Liver (tissue), 9 donors: ENCODE results near the gene C10orf67. TPM values are rescaled to one million over a fixed set of nuclear protein-coding genes. Genes with fewer than 3 reads are reported as not detected.

Source experiments
- DNase-seq: peaks from one replicate; pipeline ENCODE4 v3.0.0-alpha.2; 2017; ENCODE audit warnings: low spot score
- H3K27ac ChIP-seq, 2 donors: one replicate each; pipeline ENCODE4 v1.7.0; 2013; ENCODE audit warnings: inconsistent platforms in 2 of 2, low read length in 2 of 2, control low read depth in 1 of 2, low read depth in 1 of 2, mild to moderate bottlenecking in 1 of 2
- H3K27me3 ChIP-seq, 4 donors: one replicate each; pipeline versions ENCODE4 v1.6.1 to v1.7.0; 2013; ENCODE audit warnings: low read length in 3 of 4, inconsistent platforms in 1 of 4, mild to moderate bottlenecking in 1 of 4, moderate library complexity in 1 of 4; ENCODE audit not compliant: control insufficient read depth in 4 of 4, insufficient read depth in 4 of 4
- H3K36me3 ChIP-seq, 4 donors: one replicate each; pipeline versions ENCODE4 v1.6.1 to v1.7.0; 2013; ENCODE audit warnings: low read length in 3 of 4, mild to moderate bottlenecking in 3 of 4, low read depth in 1 of 4, moderate library complexity in 1 of 4; ENCODE audit not compliant: control insufficient read depth in 4 of 4, insufficient read depth in 3 of 4
- H3K4me1 ChIP-seq, 4 donors: one replicate each; pipeline versions ENCODE4 v1.6.1 to v1.7.0; 2013; ENCODE audit warnings: low read length in 3 of 4, mild to moderate bottlenecking in 3 of 4, moderate library complexity in 1 of 4; ENCODE audit not compliant: control insufficient read depth in 4 of 4, insufficient read depth in 4 of 4
- H3K4me3 ChIP-seq, 3 donors: one replicate each; pipeline versions ENCODE4 v1.6.1 to v1.7.0; 2013; ENCODE audit warnings: low read length in 3 of 3, control low read depth in 1 of 3, low read depth in 1 of 3, mild to moderate bottlenecking in 1 of 3
- H3K9ac ChIP-seq, 2 donors: one replicate each; pipeline ENCODE4 v1.7.0; 2013; ENCODE audit warnings: low read length in 2 of 2, mild to moderate bottlenecking in 2 of 2, moderate library complexity in 2 of 2, control low read depth in 1 of 2, low read depth in 1 of 2
- H3K9me3 ChIP-seq, 4 donors: one replicate each; pipeline versions ENCODE4 v1.6.1 to v1.7.0; 2013; ENCODE audit warnings: low read length in 3 of 4; ENCODE audit not compliant: control insufficient read depth in 4 of 4
- EGR1 ChIP-seq, 2 donors: IDR thresholded peaks; 2 replicates each; pipeline ENCODE4 v1.6.1; 2016 to 2018; ENCODE audit warnings: antibody characterized with exemption in 2 of 2, low read depth in 2 of 2
- FOXA1 ChIP-seq: IDR thresholded peaks from 2 replicates; pipeline ENCODE4 v1.6.1; 2016; ENCODE audit warnings: antibody characterized with exemption
- FOXA2 ChIP-seq: IDR thresholded peaks from 2 replicates; pipeline ENCODE4 v1.6.1; 2016; ENCODE audit warnings: antibody characterized with exemption
- GABPA ChIP-seq, 2 donors: IDR thresholded peaks in 1 of 2; conservative IDR thresholded peaks in 1 of 2; 2 replicates each; pipeline ENCODE4 v1.6.1; 2016; ENCODE audit warnings: antibody characterized with exemption in 2 of 2, mild to moderate bottlenecking in 1 of 2, moderate library complexity in 1 of 2
- HNF4A ChIP-seq, 2 donors: conservative IDR thresholded peaks; 2 replicates each; pipeline ENCODE4 v1.6.1; 2016; ENCODE audit warnings: antibody characterized with exemption in 2 of 2, mild to moderate bottlenecking in 2 of 2
- HNF4G ChIP-seq: IDR thresholded peaks from 2 replicates; pipeline ENCODE4 v1.6.1; 2016; ENCODE audit warnings: antibody characterized with exemption
- JUND ChIP-seq, 2 donors: IDR thresholded peaks; 2 replicates each; pipeline ENCODE4 v1.6.1; 2016; ENCODE audit warnings: antibody characterized with exemption in 2 of 2
- NR2F2 ChIP-seq: IDR thresholded peaks from 2 replicates; pipeline ENCODE4 v1.6.1; 2016; ENCODE audit warnings: antibody characterized with exemption
- RAD21 ChIP-seq, 2 donors: IDR thresholded peaks; 2 replicates each; pipeline ENCODE4 v1.6.1; 2016; ENCODE audit warnings: antibody characterized with exemption in 2 of 2, mild to moderate bottlenecking in 2 of 2
- RXRA ChIP-seq, 2 donors: IDR thresholded peaks; 2 replicates each; pipeline ENCODE4 v1.6.1; 2017 to 2018; ENCODE audit warnings: antibody characterized with exemption in 2 of 2, mild to moderate bottlenecking in 1 of 2
- SP1 ChIP-seq: IDR thresholded peaks from 2 replicates; pipeline ENCODE4 v1.6.1; 2018; ENCODE audit warnings: antibody characterized with exemption, mild to moderate bottlenecking
- TAF1 ChIP-seq: conservative IDR thresholded peaks from 2 replicates; pipeline ENCODE4 v1.6.1; 2016; ENCODE audit warnings: antibody characterized with exemption, mild to moderate bottlenecking
- YY1 ChIP-seq: IDR thresholded peaks from 2 replicates; pipeline ENCODE4 v1.6.1; 2016; ENCODE audit warnings: antibody characterized with exemption, mild to moderate bottlenecking
- WGBS: extraction: QIAGEN DNeasy Blood & Tissue Kit; methylation state at CpG from one replicate; pipeline ENCODE4 v1.1.7; 2013; 5-methylcytosine and 5-hydroxymethylcytosine counted together
- polyA plus RNA-seq, 2 donors: library from polyadenylated mRNA; stranded (reverse) in 1 of 2; unstranded in 1 of 2; fragments of 200-250 nt in 1 of 2; fragments of >200 nt in 1 of 2; fragmentation: Nextera tagmentation in 1 of 2; extraction: Ambion mirVana in 1 of 2; gene quantifications; one replicate each; pipeline versions ENCODE4 v1.2.1 to v1.2.3, GENCODE V29; 2013 to 2015
- total RNA-seq, 2 donors: library from RNA; depleted of rRNA; stranded (reverse); fragments of >200 nt; gene quantifications; one replicate each; pipeline ENCODE4 v1.2.3, GENCODE V29; 2014
- TF ChIP-seq, protein P1 (sequence below): IDR thresholded peaks from 2 replicates; pipeline ENCODE4 v1.6.1; 2016; ENCODE audit warnings: antibody characterized with exemption
- TF ChIP-seq, protein P2 (sequence below): IDR thresholded peaks from 2 replicates; pipeline ENCODE4 v1.6.1; 2016; ENCODE audit warnings: antibody characterized with exemption
- TF ChIP-seq, protein P3 (sequence below): IDR thresholded peaks from 2 replicates; pipeline ENCODE4 v1.6.1; 2016; ENCODE audit warnings: antibody characterized with exemption, mild to moderate bottlenecking
- TF ChIP-seq, protein P4 (sequence below): IDR thresholded peaks from 2 replicates; pipeline ENCODE4 v1.6.1; 2016; ENCODE audit warnings: antibody characterized with exemption
- donor health status: healthy.
- donor health status: healthy.
- donor health status: healthy.
- donor health status: healthy.
- donor health status: healthy.

The C10orf67 gene
- total and polyA plus RNA-seq, 4 donors = 0.02 TPM; not detected in 3

DNA sequence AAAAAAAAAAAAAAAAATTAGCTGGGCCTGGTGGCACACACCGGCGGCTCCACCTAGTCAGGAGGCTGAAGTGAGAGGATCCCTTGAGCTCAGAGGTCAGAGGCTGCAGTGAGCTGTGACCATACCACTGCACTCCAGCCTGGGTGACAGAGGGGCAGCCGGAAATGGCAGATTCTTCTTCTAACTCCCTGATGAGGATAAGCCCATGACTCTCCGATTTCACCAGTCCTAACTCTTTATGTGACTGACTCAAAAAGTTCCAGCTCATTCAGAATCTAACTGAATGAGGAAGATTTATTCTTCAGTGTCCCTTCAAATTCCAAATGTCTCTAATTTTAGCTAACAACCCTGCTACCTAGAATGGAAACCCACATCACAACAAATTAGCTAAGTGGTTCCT lies 4.2 kb downstream of the C10orf67 start:
- Histone ChIP-seq H3K27ac (no peak overlapping the region), H3K9ac (no peak overlapping the region), H3K36me3 (no peaks in the 10 kb centered on the region), H3K9me3 (no peaks in the 10 kb centered on the region), H3K4me3 (no peak overlapping the region), H3K27me3 (no peaks in the 10 kb centered on the region), H3K4me1 (peaks cover 2 to 21% (median 13%) of the 10 kb centered on the region in 4 donors)
- TF ChIP-seq TAF1 (no peak), YY1 (no peak), RXRA (IDR thresholded peaks at IDR 0.05) (no peak), GABPA (IDR thresholded peaks at IDR 0.05 in 1 of 2, conservative IDR thresholded peaks at IDR 0.05 in 1 of 2) (no peak), FOXA2 (no peak), EGR1 (IDR thresholded peaks at IDR 0.05; ENCODE audit: low read depth in 2 of 2) (no peak), NR2F2 (no peak), JUND (IDR thresholded peaks at IDR 0.05) (no peak), FOXA1 (no peak), SP1 (no peak), RAD21 (IDR thresholded peaks at IDR 0.05) (no peak)
- TF ChIP-seq, protein P1, sequence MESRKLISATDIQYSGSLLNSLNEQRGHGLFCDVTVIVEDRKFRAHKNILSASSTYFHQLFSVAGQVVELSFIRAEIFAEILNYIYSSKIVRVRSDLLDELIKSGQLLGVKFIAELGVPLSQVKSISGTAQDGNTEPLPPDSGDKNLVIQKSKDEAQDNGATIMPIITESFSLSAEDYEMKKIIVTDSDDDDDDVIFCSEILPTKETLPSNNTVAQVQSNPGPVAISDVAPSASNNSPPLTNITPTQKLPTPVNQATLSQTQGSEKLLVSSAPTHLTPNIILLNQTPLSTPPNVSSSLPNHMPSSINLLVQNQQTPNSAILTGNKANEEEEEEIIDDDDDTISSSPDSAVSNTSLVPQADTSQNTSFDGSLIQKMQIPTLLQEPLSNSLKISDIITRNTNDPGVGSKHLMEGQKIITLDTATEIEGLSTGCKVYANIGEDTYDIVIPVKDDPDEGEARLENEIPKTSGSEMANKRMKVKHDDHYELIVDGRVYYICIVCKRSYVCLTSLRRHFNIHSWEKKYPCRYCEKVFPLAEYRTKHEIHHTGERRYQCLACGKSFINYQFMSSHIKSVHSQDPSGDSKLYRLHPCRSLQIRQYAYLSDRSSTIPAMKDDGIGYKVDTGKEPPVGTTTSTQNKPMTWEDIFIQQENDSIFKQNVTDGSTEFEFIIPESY = no peak
- TF ChIP-seq, protein P2, sequence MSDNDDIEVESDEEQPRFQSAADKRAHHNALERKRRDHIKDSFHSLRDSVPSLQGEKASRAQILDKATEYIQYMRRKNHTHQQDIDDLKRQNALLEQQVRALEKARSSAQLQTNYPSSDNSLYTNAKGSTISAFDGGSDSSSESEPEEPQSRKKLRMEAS = no peak
- TF ChIP-seq, protein P3, sequence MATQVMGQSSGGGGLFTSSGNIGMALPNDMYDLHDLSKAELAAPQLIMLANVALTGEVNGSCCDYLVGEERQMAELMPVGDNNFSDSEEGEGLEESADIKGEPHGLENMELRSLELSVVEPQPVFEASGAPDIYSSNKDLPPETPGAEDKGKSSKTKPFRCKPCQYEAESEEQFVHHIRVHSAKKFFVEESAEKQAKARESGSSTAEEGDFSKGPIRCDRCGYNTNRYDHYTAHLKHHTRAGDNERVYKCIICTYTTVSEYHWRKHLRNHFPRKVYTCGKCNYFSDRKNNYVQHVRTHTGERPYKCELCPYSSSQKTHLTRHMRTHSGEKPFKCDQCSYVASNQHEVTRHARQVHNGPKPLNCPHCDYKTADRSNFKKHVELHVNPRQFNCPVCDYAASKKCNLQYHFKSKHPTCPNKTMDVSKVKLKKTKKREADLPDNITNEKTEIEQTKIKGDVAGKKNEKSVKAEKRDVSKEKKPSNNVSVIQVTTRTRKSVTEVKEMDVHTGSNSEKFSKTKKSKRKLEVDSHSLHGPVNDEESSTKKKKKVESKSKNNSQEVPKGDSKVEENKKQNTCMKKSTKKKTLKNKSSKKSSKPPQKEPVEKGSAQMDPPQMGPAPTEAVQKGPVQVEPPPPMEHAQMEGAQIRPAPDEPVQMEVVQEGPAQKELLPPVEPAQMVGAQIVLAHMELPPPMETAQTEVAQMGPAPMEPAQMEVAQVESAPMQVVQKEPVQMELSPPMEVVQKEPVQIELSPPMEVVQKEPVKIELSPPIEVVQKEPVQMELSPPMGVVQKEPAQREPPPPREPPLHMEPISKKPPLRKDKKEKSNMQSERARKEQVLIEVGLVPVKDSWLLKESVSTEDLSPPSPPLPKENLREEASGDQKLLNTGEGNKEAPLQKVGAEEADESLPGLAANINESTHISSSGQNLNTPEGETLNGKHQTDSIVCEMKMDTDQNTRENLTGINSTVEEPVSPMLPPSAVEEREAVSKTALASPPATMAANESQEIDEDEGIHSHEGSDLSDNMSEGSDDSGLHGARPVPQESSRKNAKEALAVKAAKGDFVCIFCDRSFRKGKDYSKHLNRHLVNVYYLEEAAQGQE = no peak
- TF ChIP-seq, protein P4, sequence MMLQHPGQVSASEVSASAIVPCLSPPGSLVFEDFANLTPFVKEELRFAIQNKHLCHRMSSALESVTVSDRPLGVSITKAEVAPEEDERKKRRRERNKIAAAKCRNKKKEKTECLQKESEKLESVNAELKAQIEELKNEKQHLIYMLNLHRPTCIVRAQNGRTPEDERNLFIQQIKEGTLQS = no peak
- 96% methylated on average over 4 of the region's 4 CpGs for WGBS
- no peak for DNase-seq

DNA sequence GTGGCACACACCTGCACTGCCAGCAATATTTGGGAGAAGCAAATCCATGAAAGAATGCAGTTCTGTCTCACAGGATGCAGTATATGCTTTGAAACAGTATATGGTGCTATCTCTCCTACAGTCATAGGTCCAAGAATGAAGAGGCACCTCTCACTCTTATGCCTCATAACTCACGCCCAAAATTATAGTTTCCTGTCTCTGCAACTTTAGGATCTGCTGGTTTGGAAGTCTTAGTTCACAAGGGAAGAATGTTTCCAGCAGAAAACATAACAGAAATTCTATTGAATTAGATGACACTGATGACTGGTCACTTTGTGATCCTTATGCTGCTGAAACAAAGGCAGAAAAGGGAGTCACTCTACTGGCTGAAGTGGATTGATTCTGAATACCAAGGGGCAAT lies 5.7 kb downstream of the C10orf67 start:
- peaks cover 2 to 17% (median 11%) of the 10 kb centered on the region in 4 donors for H3K4me1 ChIP-seq
- DNase-seq = no peak
- TF ChIP-seq, protein P3 = no peak
- TF ChIP-seq RAD21 (IDR thresholded peaks at IDR 0.05) (no peak), FOXA1 (no peak), NR2F2 (no peak), HNF4A (conservative IDR thresholded peaks at IDR 0.05) (no peak), HNF4G (no peak), YY1 (no peak), RXRA (IDR thresholded peaks at IDR 0.05) (no peak), FOXA2 (no peak), GABPA (IDR thresholded peaks at IDR 0.05 in 1 of 2, conservative IDR thresholded peaks at IDR 0.05 in 1 of 2) (no peak), EGR1 (IDR thresholded peaks at IDR 0.05; ENCODE audit: low read depth in 2 of 2) (no peak), SP1 (no peak), JUND (IDR thresholded peaks at IDR 0.05) (no peak)
- TF ChIP-seq, protein P4 = no peak
- TF ChIP-seq, protein P2 = no peak
- no peak overlapping the region for H3K9ac ChIP-seq
- WGBS = 56% methylated on average over 1 of the region's 1 CpG
- H3K27ac ChIP-seq = no peak overlapping the region
- H3K9me3 ChIP-seq = no peaks in the 10 kb centered on the region
- no peaks in the 10 kb centered on the region for H3K27me3 ChIP-seq
- no peaks in the 10 kb centered on the region for H3K36me3 ChIP-seq
- no peak overlapping the region for H3K4me3 ChIP-seq
